HG02981 (cell line): ENCODE data around the gene ZNF107.
"Not testable (repeated sequence)": the region's sequence is repeated elsewhere in the genome, so short reads cannot be mapped to it uniquely, and the experiment has no call there.

Source experiments
- ATAC-seq: cut with Tn5 transposase; IDR thresholded peaks from one replicate; pipeline ENCODE4 v1.9.1; 2021; ENCODE audit warnings: mild to moderate bottlenecking, moderate library complexity; ENCODE audit not compliant: unreplicated experiment

Gene ZNF107

DNA sequence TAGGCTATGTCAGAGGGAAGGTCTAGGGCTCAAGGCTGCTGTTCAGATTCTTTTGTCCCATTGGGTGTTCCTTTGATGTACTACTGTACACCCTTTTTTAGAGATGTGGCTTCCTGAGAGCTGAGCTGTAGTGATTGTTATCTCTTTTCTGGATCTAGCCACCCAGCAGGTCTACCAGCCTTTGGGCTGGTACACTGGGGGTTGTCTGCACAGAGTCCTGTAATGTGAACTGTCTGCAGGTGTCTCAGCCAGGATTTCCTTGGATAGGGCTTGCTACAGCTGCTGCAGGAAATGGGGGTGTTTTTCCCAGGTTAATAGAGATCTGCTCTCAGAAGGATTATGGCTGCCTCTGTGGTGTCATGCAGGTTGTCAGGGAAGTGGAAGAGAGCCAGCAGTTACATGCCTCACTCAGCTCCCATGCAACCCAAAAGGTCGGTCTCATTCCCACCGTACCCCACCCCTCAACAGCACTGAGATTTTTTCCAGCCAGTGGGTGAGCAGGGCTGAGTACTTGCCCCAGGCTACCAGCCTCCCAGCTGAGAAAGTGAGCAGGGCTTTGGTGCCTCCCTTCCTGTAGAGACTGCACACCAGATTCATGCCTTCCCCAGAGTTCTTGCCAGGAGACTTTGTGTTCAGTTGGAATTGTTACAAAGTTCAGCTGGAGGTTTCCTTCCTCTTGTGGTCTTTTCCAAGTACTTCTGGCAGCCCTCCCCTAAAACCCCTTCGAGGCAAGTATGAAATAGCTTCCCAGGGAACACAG, 63.3 kb downstream of the ZNF107 start:
- no peak for ATAC-seq

DNA sequence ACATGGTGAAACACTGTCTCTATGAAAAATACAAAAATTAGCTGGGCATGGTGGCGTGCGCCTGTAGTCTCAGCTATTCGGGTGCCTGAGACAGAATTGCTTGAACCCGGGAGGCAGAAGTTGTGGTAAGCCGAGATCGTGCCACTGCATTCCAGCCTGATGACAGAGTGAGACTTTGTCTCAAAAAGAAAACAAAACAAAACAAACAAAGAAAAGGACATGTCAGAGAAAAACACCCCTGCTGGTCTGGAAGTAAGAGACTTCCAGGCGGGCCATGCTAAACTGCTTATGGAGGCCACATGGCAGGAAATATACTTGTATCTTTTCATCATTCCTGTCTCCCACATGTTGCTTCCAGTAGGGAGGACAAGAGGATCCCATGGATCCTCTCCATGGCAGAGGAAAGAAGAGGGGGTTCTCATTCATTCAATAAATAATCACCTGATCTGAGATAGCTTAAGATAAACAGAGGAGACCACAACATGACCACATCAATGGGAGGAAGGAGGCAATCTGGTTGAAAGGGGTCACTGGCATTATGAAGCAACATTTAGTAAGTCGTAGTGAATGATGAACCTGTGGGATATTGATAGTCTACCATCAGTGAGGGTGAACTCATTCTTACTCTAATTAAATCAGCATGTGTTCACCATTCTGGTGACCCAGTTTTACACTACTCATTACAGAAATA, 67.8 kb downstream of the ZNF107 start:
- no peak for ATAC-seq

DNA sequence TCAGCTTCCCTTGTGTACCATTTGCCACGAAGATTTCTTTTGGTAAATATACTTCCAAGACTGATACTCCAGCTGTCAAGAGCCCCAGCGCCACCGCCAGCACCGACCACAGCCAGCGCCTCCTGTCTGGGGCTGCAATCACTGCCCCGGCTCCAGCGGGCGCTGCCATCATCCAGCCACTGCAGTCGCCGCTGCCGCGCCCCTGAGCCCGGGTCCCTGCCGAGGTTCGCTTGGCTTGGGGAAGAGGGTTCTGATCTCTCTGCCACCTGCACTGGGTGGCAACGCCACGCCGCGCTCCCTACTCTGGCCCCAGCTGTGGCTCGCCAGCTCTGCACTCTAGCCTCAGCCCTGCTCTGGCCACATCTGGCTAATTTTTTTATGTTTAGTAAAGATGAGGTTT, 70.6 kb downstream of the ZNF107 start:
- no peak for ATAC-seq

DNA sequence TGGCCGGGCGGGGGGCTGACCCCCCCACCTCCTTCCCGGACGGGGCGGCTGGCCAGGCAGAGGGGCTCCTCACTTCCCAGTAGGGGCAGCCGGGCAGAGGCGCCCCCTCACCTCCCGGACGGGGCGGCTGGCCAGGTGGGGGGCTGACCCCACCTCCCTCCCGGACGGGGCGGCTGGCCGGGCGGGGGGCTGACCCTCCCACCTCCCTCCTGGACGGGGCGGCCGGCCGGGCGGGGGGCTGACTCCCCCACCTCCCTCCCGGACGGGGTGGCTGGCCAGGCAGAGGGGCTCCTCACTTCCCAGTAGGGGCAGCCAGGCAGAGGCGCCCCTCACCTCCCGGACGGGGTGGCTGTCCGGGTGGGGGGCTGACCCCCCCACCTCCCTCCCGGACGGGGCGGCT, 72.5 kb downstream of the ZNF107 start:
- not testable (repeated sequence) for ATAC-seq

DNA sequence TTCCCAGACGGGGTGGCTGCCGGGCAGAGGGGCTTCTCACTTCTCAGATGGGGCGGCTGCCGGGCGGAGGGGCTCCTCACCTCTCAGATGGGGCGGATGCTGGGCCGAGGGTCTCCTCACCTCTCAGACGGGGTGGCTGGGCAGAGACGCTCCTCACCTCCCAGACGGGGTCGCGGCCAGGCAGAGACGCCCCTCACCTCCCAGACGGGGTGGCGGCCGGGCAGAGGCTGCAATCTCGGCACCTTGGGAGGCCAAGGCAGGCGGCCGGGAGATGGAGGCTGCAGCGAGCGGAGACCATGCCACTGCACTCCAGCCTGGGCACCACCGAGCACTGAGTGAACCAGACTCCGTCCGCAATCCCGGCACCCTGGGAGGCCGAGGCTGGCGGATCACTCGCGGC, 73.0 kb downstream of the ZNF107 start:
- not testable (repeated sequence) for ATAC-seq

DNA sequence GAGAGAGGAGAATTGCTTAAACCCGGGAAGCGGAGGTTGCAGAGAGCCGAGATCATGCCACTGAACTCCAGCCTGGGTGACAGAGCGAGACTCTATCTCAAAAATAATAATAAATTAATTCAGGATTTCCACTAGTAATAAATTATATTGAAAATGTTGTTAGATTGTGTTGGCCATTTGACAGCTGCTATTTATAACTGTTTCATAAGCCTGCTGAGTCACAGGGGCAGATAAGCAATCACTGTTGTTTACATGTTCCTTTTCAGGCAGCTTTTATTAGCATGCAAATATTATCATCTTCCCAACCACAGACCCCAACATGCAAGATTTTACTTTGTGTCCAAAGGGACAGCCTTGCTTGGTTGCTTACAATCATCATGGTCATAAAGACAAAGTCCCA, 78.7 kb downstream of the ZNF107 start:
- ATAC-seq: no peak

DNA sequence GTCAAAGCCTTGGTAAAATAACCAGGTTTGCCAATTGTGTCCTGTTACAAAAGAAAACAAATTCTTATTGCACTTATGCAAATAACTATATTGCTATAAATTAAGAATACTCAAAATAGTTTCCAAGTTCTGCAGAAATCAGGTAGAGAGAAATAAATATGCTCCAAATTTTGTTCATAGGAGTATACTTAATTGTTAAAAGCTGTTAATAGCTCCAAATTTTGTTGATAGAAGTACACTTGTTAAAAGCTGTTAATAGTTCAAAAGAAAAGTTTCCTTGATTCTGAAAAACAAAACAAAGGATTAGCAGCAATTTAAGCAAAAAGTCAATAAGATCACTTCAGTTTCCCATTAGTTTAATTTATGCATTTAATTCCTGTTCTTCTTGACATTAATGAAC, 81.9 kb downstream of the ZNF107 start:
- no peak for ATAC-seq

DNA sequence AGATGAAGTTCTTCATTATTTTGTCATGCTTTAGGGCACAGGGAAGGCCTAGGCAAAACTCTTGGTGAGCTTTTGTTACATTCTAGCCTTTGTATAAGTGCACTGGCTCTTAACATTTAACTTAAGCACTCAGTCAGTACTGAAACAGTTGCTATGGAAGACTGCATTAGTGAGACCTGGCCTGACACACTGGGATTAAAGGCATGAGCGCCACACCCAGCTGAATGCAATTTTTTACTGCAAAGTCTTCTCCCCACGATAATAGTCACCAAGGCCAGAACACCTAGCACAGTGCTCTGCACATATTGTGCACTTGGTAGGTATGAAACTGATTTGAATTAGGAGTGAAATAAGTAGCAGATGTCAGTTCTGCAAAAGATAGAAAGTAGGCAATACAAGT, 87.1 kb downstream of the ZNF107 start:
- no peak for ATAC-seq

DNA sequence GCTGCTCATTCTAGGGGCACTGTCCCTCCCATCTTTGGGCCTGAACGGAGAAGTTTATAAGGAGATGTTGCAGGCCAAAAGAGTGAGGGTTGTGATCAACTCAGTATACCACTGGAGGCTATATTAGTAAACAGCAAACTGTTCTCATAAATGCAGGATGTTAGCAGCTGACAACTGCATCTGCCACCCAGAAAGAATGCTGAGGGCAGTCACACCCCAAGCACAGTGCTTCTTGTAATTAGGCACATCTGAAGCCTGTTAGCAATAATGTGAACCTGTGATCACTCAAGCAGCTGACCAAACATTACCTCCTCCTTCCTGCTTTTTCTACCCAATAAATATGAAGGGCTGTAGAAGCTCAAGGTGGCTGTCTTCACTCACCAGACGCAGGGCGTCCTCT, 89.9 kb downstream of the ZNF107 start:
- no peak for ATAC-seq

DNA sequence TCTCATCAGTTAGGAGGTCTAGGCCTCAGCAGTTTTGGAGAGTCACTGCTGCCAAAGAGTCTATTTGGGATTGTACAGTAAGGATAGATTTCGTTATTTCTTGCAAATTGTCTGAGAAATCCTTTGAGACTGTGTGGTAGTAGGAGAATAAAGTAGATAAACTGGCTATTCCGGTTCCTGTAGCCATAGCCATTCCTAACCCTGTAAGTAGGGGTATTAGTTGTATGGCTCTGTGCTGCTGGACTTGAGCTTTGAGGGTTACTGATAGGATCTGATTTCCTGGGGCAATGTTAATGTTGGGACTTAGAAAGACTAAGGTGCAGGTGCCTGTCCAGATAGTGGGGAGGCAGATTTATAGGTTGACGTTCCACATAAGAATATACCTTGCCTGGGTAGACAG, 92.2 kb downstream of the ZNF107 start:
- ATAC-seq: no peak
